Neutrophil (primary cell): Measurements from ENCODE around the gene BACH2.

ENCODE experiments used
- H3K27ac ChIP-seq: fragments of 200-600 bp; sonication (generic); 2 replicates; pipeline ENCODE4 v1.5.1; 2016; ENCODE audit warnings: mild to moderate bottlenecking, moderate library complexity
- H3K27me3 ChIP-seq: fragments of 200-600 bp; sonication (generic); 2 replicates; pipeline ENCODE4 v1.6.0; 2016; ENCODE audit warnings: mild to moderate bottlenecking
- H3K36me3 ChIP-seq: fragments of 200-600 bp; sonication (generic); 2 replicates; pipeline ENCODE4 v1.5.1; 2017
- H3K4me1 ChIP-seq, 2 experiments: fragments of 200-600 bp in 1 of 2; sonication (generic) in 1 of 2; 1 replicate in 1 of 2; 2 replicates in 1 of 2; pipeline versions ENCODE4 v1.5.1 to v1.6.1; 2013 to 2016; ENCODE audit warnings: low read depth in 1 of 2, low read length in 1 of 2, mild to moderate bottlenecking in 1 of 2, moderate library complexity in 1 of 2; ENCODE audit not compliant: control insufficient read depth in 1 of 2, insufficient read depth in 1 of 2
- H3K4me3 ChIP-seq, 2 experiments: fragments of 200-600 bp in 1 of 2; sonication (generic) in 1 of 2; 1 replicate in 1 of 2; 2 replicates in 1 of 2; pipeline ENCODE4 v1.5.1; 2013 to 2016; ENCODE audit warnings: low read depth in 1 of 2, low read length in 1 of 2, mild to moderate bottlenecking in 1 of 2, moderate library complexity in 1 of 2
- H3K9me3 ChIP-seq: fragments of 200-600 bp; sonication (generic); 2 replicates; pipeline ENCODE4 v1.5.1; 2016
- CTCF ChIP-seq: fragments of 200-600 bp; sonication (generic); IDR thresholded peaks from 2 replicates; pipeline ENCODE4 v1.5.1; 2016; ENCODE audit warnings: antibody characterized with exemption

The BACH2 gene

GRCh38 chr6:90311569-90311968 lies 14.9 kb upstream of the BACH2 start:
- H3K27me3 ChIP-seq = peaks cover 26% of the 10 kb centered on the region
- H3K9me3 ChIP-seq = no peaks in the 10 kb centered on the region
- H3K4me3 ChIP-seq = no peak overlapping the region
- no peak overlapping the region for H3K27ac ChIP-seq
- H3K36me3 ChIP-seq = no peaks in the 10 kb centered on the region
- H3K4me1 ChIP-seq = no peaks in the 10 kb centered on the region
- TF ChIP-seq CTCF = no peak

GRCh38 chr6:90305800-90306448 lies 9.3 kb upstream of the BACH2 start:
- H3K27ac ChIP-seq = no peak overlapping the region

GRCh38 chr6:90304308-90304707 lies 7.7 kb upstream of the BACH2 start:
- Histone ChIP-seq H3K27ac (no peak overlapping the region), H3K36me3 (no peaks in the 10 kb centered on the region), H3K4me3 (no peak overlapping the region), H3K27me3 (peaks cover 65% of the 10 kb centered on the region), H3K4me1 (no peaks in the 10 kb centered on the region), H3K9me3 (no peaks in the 10 kb centered on the region)
- TF ChIP-seq CTCF = no peak

More at GRCh38 chr6:90305800-90306448, 9.3 kb upstream of the BACH2 start:
- H3K36me3 ChIP-seq = no peaks in the 10 kb centered on the region
- H3K9me3 ChIP-seq = no peaks in the 10 kb centered on the region
- H3K4me1 ChIP-seq = no peaks in the 10 kb centered on the region
- H3K27me3 ChIP-seq = peaks cover 49% of the 10 kb centered on the region
- TF ChIP-seq CTCF = no peak
- no peak overlapping the region for H3K4me3 ChIP-seq

- H3K27ac ChIP-seq = no peak overlapping the region
- H3K4me3 ChIP-seq = no peak overlapping the region
- TF ChIP-seq CTCF = no peak
Measured at GRCh38 chr6:90303039-90303438, 6.4 kb upstream of the BACH2 start.

GRCh38 chr6:90302320-90302719 lies 5.7 kb upstream of the BACH2 start:
- no peak for TF ChIP-seq CTCF
- no peaks in the 10 kb centered on the region for H3K4me1 ChIP-seq
- peaks cover 79% of the 10 kb centered on the region for H3K27me3 ChIP-seq
- no peaks in the 10 kb centered on the region for H3K9me3 ChIP-seq
- H3K36me3 ChIP-seq = no peaks in the 10 kb centered on the region
- no peak overlapping the region for H3K27ac ChIP-seq
- no peak overlapping the region for H3K4me3 ChIP-seq

More at GRCh38 chr6:90303039-90303438, 6.4 kb upstream of the BACH2 start:
- peaks cover 72% of the 10 kb centered on the region for H3K27me3 ChIP-seq
- H3K9me3 ChIP-seq = no peaks in the 10 kb centered on the region
- H3K4me1 ChIP-seq = no peaks in the 10 kb centered on the region
- no peaks in the 10 kb centered on the region for H3K36me3 ChIP-seq
